Measurements from ENCODE around the gene ZNF469. TPM values are rescaled to one million over a fixed set of nuclear protein-coding genes. Genes with fewer than 3 reads are reported as not detected.
A peak's percentile ranks its signal among the peaks of the same experiment; 100 is the strongest.

Gene ZNF469
- total and polyA plus RNA-seq, 2 of the 13 experiments (the other 11 are each of a cell fraction or from before 2014, with no cell fraction given), result not detected

GRCh38 chr16:88428616-88429386 lies 46.0 kb downstream of the ZNF469 start (continued):
- peak; percentile 26; the same call in 1 of the 2 replicates for TF ChIP-seq CTCF (CRISPR knock-in tag; IDR thresholded peaks at IDR 0.05)
- TF ChIP-seq ZNF468 (CRISPR knock-in tag; IDR thresholded peaks at IDR 0.05), result no peak
- TF ChIP-seq TMF1 (CRISPR knock-in tag; IDR thresholded peaks at IDR 0.05; ENCODE audit: low read depth), result no peak
- TF ChIP-seq KMT2A (CRISPR knock-in tag; IDR thresholded peaks at IDR 0.05), result no peak

- H2AFZ ChIP-seq (ENCODE audit: low read length), result no peak overlapping the region
- H3K9me3 ChIP-seq (ENCODE audit: low read length), result no peaks in the 10 kb centered on the region
- peak; percentile 21 for TF ChIP-seq HNRNPK (IDR thresholded peaks at IDR 0.05; ENCODE audit: low read depth, low read length, poor library complexity, severe bottlenecking)
- TF ChIP-seq CSRNP1 (CRISPR knock-in tag; IDR thresholded peaks at IDR 0.05), result no peak
- TF ChIP-seq EZH2 (conservative IDR thresholded peaks at IDR 0.05; ENCODE audit: low read depth, low read length), result peak; percentile 72
- ATAC-seq (peak; percentile 5; the same call in 1 of the 3 replicates), FAIRE-seq (no peak), DNase-seq (ENCODE audit: low spot score) (no peak)
- ChIA-PET POLR2A (interaction anchor here (0.8 kb wide), 1 partner anchor 96 kb away, joined by 3 read pairs; no protein-coding TSS in a partner anchor), CTCF (ENCODE audit: low intra/inter-chr PET ratio, low total read pairs) (no interaction called here)
- no peaks in the 10 kb centered on the region for H3K4me1 ChIP-seq (ENCODE audit: insufficient read depth, low read length)
- BruUV-seq (replicated peaks), result no TSS peak
- in situ Hi-C loops (cut with HindIII; ENCODE audit: extremely low pct_ligation_motif_present, low pct_unique_long_range_greater_than_20kb) (loop anchor here (10.0 kb wide), 1 partner anchor 235 kb away; no protein-coding TSS in a partner anchor), intact Hi-C loops (cut with micrococcal nuclease; ENCODE audit: unreplicated experiment) (no loop called here)
- H3K4me3 ChIP-seq (replicated peaks in 1 of 3; ENCODE audit: insufficient read depth in 1 of 3, low read depth in 2 of 3, low read length in 3 of 3), result no peak overlapping the region
- H3K36me3 ChIP-seq (replicated peaks in 1 of 2; ENCODE audit: control insufficient read depth in 1 of 2, insufficient read depth in 2 of 2, low read length in 2 of 2), result no peaks in the 10 kb centered on the region
- H3K79me2 ChIP-seq (ENCODE audit: insufficient read depth, low read length), result no peaks in the 10 kb centered on the region
- peaks cover 59 to 99% of the 10 kb centered on the region in 2 experiments for H3K27me3 ChIP-seq (ENCODE audit: control insufficient read depth in 1 of 2, insufficient read depth in 2 of 2, low read length in 2 of 2)
- no peak overlapping the region for H3K27ac ChIP-seq (ENCODE audit: extremely low read length, insufficient read depth, low read length)
- 16% methylated on average over 26 of the region's 48 CpGs for WGBS (ENCODE audit: low lambda C conversion rate)
- peaks cover 5% of the 10 kb centered on the region; the same call in 1 of the 2 replicates for H4K20me1 ChIP-seq (ENCODE audit: insufficient read depth, low read length)
- no peak overlapping the region for H3K4me2 ChIP-seq (ENCODE audit: low read depth, low read length)
- H3K9ac ChIP-seq (ENCODE audit: insufficient read depth, low read depth, low read length), result no peak overlapping the region
Observed at GRCh38 chr16:88429387-88430184, 46.8 kb downstream of the ZNF469 start.
